ENCODE data around the gene RALGDS. TPM values are rescaled to one million over a fixed set of nuclear protein-coding genes. Genes with fewer than 3 reads are reported as not detected.
A peak's percentile ranks its signal among the peaks of the same experiment; 100 is the strongest.

RALGDS gene
- total RNA-seq, 2 donors from 2014 or later: 27.8 to 64.6 TPM

GRCh38 chr9:133050781-133051180 is 70.3 kb downstream of the RALGDS start:
- Histone ChIP-seq H3K27ac (peak overlapping the region; percentile 81 to 93 (median 86)), H3K4me1 (peaks cover 95% of the 10 kb centered on the region), H3K27me3 (no peaks in the 10 kb centered on the region), H3K36me3 (replicated peaks in 1 of 2; ENCODE audit: insufficient read depth in 1 of 2, low read depth in 2 of 2) (no peaks in the 10 kb centered on the region), H3K9me3 (no peaks in the 10 kb centered on the region), H3K4me3 (no peak overlapping the region)
- ATAC-seq: peak; percentile 77
- 61 to 62% methylated on average over 7 to 10 of the region's 10 CpGs for WGBS, 2 donors
- intact Hi-C loops (cut with DNase I): no loop called here
- peak; percentile 92 to 96 (median 96) for DNase-seq
- TF ChIP-seq CTCF (IDR thresholded peaks at IDR 0.05) (peak in 4 of 7 experiments; percentile 51 to 61 (median 52)), POLR2A (IDR thresholded peaks at IDR 0.05) (peak in 1 of 3 donors; percentile 40)

GRCh38 chr9:133050142-133050541 is 70.9 kb downstream of the RALGDS start:
- intact Hi-C loops (cut with DNase I): no loop called here
- no peak for ATAC-seq
- no peak for TF ChIP-seq CTCF (IDR thresholded peaks at IDR 0.05)
- Histone ChIP-seq H3K27me3 (no peaks in the 10 kb centered on the region), H3K27ac (peak overlapping the region; percentile 81 to 93 (median 86)), H3K36me3 (replicated peaks in 1 of 2; ENCODE audit: insufficient read depth in 1 of 2, low read depth in 2 of 2) (peaks cover 0 to 2% of the 10 kb centered on the region in 2 donors), H3K4me1 (peaks cover 89% of the 10 kb centered on the region), H3K4me3 (no peak overlapping the region), H3K9me3 (no peaks in the 10 kb centered on the region)
- 29 to 30% methylated on average over 6 of the region's 6 CpGs for WGBS, 2 donors
- peak; percentile 36 to 57 (median 46) for DNase-seq

GRCh38 chr9:133049043-133049442 is 72.0 kb downstream of the RALGDS start:
- intact Hi-C loops (cut with DNase I): no loop called here
- Histone ChIP-seq H3K36me3 (replicated peaks in 1 of 2; ENCODE audit: insufficient read depth in 1 of 2, low read depth in 2 of 2) (peaks cover 0 to 8% of the 10 kb centered on the region in 2 donors), H3K4me3 (no peak overlapping the region), H3K9me3 (no peaks in the 10 kb centered on the region), H3K27me3 (no peaks in the 10 kb centered on the region), H3K27ac (peak overlapping the region; percentile 81 to 93 (median 86)), H3K4me1 (peaks cover 78% of the 10 kb centered on the region)
- TF ChIP-seq CTCF (IDR thresholded peaks at IDR 0.05) (no peak), POLR2A (IDR thresholded peaks at IDR 0.05) (peak in 1 of 3 donors; percentile 4)
- no peak for DNase-seq
- ATAC-seq: no peak
- WGBS, 2 donors: 46 to 55% methylated on average over 9 to 13 of the region's 13 CpGs

GRCh38 chr9:133048595-133048994 is 72.4 kb downstream of the RALGDS start:
- WGBS, 2 donors: 19 to 38% methylated on average over 3 to 5 of the region's 5 CpGs
- peak overlapping the region; percentile 81 to 93 (median 86) for H3K27ac ChIP-seq
- H3K9me3 ChIP-seq: no peaks in the 10 kb centered on the region
- no peak overlapping the region for H3K4me3 ChIP-seq
- peak; percentile 38 to 95 (median 88) for TF ChIP-seq CTCF (IDR thresholded peaks at IDR 0.05)
- peak in 1 of 3 donors; percentile 33 for TF ChIP-seq POLR2A (IDR thresholded peaks at IDR 0.05)
- DNase-seq (peak; percentile 93 to 95 (median 95)), ATAC-seq (peak; percentile 87)
- H3K4me1 ChIP-seq: peaks cover 73% of the 10 kb centered on the region
- intact Hi-C loops (cut with DNase I): no loop called here
- peaks cover 0 to 8% of the 10 kb centered on the region in 2 donors for H3K36me3 ChIP-seq (replicated peaks in 1 of 2; ENCODE audit: insufficient read depth in 1 of 2, low read depth in 2 of 2)
- H3K27me3 ChIP-seq: no peaks in the 10 kb centered on the region

Small RNAs within 50 kb of the gene (microRNA-seq; reads per million reads assigned to microRNA genes)
- 0.45 to 2.8 reads per million in 2 donors for gene MIR6877 (ENCODE audit: borderline number of aligned reads in 2 of 2, borderline replicate concordance in 2 of 2)

Small RNAs within 50 kb of the gene (small RNA-seq; reads per million reads assigned to genes)
- gene MIR6877: not detected

Other genes starting within 250 kb of the RALGDS start
- under 1 TPM in 1 of 2 donors, not detected in 1; 0.26 TPM for gene AK8, start 243.0 kb downstream of the RALGDS start, total RNA-seq
- gene SPACA9, start 242.3 kb downstream of the RALGDS start, total RNA-seq: 1 to 10 TPM in 1 of 2 donors, not detected in 1; 2.3 TPM
- 10 to 100 TPM; 44.1 to 47.1 TPM for gene TSC1, start 176.6 kb downstream of the RALGDS start, total RNA-seq
- not detected for gene GFI1B, start 142.5 kb downstream of the RALGDS start, total RNA-seq
- gene GTF3C5, start 90.2 kb downstream of the RALGDS start, total RNA-seq: 10 to 100 TPM; 43.1 to 57.7 TPM
- 1,000 to 10,000 TPM; 8,438 to 9,209 TPM for gene CEL, start 59.3 kb downstream of the RALGDS start, total RNA-seq
- gene GBGT1, start 42.7 kb upstream of the RALGDS start, total RNA-seq: 1 to 10 TPM; 5.4 to 9.2 TPM
- gene OBP2B, start 88.0 kb upstream of the RALGDS start, total RNA-seq: not detected
- 1 to 10 TPM; 3.9 to 9.2 TPM for gene ABO, start 154.0 kb upstream of the RALGDS start, total RNA-seq
- gene SURF6, start 214.9 kb upstream of the RALGDS start, total RNA-seq: 10 to 100 TPM; 20.8 to 37.9 TPM
- 10 to 100 TPM; 15.8 to 16.3 TPM for gene MED22, start 226.9 kb upstream of the RALGDS start, total RNA-seq
- 1,000 to 10,000 TPM; 1,478 to 1,480 TPM for gene RPL7A, start 227.0 kb upstream of the RALGDS start, total RNA-seq
- 10 to 100 TPM; 31.0 to 43.1 TPM for gene SURF1, start 235.2 kb upstream of the RALGDS start, total RNA-seq
- 10 to 100 TPM; 20.0 to 27.0 TPM for gene SURF2, start 235.3 kb upstream of the RALGDS start, total RNA-seq